ENCODE data around the gene SKI.

The SKI gene

DNA sequence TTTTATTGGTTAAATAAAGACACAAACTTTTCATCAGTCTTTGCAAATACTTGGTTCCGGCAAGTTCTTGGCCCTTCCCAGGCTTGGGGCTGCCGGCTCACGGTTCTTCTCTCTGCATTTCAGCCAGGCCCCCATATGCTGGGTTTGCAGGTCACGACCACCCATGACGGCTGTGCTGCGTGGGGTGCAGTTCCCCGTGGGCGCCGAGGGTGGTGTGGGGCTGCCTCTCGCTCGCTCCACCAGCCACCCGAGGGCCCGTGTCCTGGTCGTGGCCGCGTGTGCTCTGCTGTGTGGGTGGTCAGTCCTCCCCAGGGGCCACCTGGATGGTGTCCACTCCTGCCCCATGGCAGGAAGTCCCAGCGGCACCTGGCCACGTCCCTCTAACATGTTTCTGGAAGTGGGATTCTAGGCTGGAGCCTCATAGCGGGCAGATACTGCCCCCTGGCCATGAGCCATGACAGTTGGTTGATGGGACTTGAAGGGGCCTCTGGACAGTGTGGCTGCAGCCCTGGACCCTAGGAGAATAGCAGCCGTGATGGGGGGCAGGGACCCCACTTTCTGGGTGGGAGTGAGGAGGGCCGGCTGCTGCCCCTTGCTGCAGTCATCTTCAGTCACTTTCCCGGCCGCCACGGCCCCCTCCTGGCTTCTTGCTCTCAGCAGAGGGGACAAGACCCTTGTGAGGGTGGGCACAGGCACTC, 46.3 kb downstream of the SKI start:
- no peak for DNase-seq (ENCODE audit: low read depth)
- no peak overlapping the region for H3K4me3 ChIP-seq (ENCODE audit: control insufficient read depth, low read depth, low read length)
- TF ChIP-seq, protein P1, sequence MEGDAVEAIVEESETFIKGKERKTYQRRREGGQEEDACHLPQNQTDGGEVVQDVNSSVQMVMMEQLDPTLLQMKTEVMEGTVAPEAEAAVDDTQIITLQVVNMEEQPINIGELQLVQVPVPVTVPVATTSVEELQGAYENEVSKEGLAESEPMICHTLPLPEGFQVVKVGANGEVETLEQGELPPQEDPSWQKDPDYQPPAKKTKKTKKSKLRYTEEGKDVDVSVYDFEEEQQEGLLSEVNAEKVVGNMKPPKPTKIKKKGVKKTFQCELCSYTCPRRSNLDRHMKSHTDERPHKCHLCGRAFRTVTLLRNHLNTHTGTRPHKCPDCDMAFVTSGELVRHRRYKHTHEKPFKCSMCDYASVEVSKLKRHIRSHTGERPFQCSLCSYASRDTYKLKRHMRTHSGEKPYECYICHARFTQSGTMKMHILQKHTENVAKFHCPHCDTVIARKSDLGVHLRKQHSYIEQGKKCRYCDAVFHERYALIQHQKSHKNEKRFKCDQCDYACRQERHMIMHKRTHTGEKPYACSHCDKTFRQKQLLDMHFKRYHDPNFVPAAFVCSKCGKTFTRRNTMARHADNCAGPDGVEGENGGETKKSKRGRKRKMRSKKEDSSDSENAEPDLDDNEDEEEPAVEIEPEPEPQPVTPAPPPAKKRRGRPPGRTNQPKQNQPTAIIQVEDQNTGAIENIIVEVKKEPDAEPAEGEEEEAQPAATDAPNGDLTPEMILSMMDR (IDR thresholded peaks at IDR 0.05; ENCODE audit: control insufficient read depth, insufficient read depth, low read depth, low read length, missing control alignments) = no peak

DNA sequence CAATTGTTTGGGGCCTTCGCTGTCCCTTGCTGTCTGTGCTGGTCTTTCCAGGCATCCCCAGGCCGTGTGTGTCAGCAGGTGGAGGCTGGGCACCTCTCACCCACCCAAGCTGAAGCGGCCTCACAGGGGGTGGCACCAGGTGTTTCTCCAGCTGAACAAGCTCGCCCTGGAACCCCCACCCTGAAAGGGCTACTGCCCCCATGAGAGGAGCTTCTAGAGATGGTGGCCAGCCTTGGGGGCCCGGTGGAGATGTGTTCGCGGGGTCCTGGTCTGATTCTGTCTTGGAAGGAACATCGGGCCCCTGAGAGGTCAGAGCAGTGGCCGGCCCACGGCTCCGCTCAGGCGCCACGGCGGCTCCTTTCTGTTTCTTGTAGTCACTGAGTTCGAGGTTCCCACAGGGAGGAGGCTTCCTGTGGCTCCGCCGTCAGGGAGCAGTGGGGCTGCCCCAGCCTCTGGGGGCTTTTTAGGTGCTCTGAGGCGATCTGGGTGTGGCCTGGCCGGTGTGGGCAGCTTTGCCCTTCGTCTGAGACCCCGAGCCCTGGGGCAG, 46.9 kb downstream of the SKI start:
- no peak for DNase-seq (ENCODE audit: low read depth)
- no peak overlapping the region for H3K4me3 ChIP-seq (ENCODE audit: control insufficient read depth, low read depth, low read length)
- TF ChIP-seq, protein P1 (IDR thresholded peaks at IDR 0.05; ENCODE audit: control insufficient read depth, insufficient read depth, low read depth, low read length, missing control alignments) = no peak

DNA sequence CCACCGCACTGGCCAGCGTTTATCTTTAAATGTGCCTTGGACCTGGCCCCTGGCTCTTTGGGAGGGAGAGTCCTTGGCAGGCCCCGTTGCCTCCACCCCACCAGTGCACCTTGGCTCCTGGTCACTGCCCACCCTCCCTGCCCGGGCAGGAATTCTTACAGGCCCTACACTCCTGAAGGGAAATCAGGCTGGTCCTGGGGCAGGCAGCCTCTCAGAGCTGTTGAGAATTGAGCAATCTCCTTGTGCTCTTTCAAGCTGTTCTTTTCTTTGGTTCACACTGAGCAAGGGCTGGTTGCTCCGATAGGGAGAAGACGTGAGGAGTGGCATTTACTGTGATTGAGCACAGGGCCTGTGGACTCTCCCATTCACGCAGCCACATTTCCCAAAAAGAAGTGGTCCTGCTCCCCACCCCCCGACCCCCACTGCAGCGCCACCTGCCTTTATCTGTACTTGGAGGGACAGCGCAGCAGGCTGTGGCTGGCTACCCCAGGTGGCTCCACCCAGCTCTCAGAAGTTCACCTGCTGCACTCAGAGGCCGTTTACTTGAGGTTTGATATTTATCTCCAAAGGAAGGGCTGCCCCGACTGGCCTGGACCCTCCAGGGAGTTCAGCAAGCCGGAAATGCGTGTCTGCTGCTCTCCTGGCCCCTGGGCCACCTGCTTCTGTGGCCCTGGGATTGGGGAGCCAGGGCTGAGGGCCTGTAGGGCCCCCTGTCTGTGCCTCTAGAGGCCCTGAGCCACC, 47.8 kb downstream of the SKI start:
- no peak for DNase-seq (ENCODE audit: low read depth)
- no peak overlapping the region for H3K4me3 ChIP-seq (ENCODE audit: control insufficient read depth, low read depth, low read length)
- TF ChIP-seq, protein P1 (IDR thresholded peaks at IDR 0.05; ENCODE audit: control insufficient read depth, insufficient read depth, low read depth, low read length, missing control alignments) = no peak

DNA sequence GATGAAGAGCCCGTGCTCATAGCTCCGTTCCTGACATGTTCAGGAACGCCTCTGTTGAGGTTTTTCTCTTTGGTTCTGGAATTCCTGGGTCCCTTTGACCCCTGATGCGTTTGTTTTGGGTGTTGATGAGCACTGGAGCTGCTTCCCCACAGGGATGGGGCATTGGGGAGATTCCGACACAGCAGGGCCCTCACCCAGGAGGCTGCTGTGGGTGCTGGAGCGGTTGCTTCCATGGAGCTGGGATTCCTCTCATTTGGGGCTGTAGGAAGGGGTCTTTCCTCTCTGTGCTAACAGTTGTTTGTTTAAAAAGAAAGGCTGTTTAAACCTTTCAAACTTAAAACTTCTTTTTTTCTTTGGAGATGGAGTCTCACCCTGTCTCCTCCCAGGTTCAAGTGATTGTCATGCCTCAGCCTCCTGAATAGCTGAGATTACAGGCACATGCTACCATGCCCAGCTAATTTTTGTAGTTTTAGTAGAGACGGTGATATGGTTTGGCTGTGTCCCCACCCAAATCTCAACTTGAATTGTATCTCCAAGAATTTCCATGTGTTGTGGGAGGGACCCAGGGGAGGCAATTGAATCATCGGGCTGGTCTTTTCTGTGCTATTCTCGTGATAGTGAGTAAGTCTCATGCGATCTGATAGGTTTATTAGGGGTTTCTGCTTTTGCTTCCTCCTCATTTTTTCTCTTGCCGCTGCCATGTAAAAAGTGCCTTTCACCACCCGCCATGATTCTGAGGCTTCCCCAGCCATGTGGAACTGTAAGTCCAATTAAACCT, 48.9 kb downstream of the SKI start:
- TF ChIP-seq, protein P1 (IDR thresholded peaks at IDR 0.05; ENCODE audit: control insufficient read depth, insufficient read depth, low read depth, low read length, missing control alignments) = no peak
- no peak for DNase-seq (ENCODE audit: low read depth)

DNA sequence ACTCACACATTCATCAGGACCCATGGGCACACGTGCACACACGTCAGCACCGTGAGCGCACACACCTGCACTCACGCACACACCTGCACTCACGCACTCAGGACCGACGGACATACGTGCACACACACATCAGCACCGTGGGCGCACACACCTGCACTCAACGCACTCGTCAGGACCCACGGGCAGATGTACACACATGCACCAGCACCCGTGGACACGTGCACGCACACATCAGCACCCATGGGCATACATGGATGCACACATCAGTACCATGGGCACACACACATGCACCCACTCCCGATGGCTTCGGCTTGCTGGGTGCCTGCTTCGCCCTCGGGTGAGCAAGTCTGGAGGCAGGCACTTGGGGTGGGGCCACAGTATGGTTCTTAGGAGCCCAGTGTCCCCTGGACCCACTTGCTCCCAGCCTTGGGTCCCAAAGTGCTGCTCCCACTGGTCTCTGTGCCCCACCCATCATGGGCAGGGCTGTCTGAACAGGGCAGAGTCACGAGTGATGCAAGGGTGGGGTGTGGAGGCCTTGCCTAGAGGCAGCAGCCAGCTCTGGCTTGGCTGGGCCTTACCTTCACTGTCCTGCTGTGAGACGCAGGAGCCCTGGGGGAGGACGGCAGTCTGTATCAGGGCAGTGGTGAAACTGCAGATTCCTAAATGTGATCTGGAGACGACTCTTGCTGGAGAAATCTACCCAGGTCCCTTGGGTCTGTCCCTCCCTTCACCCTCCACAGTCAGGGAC, 49.8 kb downstream of the SKI start:
- H3K4me3 ChIP-seq (ENCODE audit: control insufficient read depth, low read depth, low read length) = no peak overlapping the region
- TF ChIP-seq, protein P1 (IDR thresholded peaks at IDR 0.05; ENCODE audit: control insufficient read depth, insufficient read depth, low read depth, low read length, missing control alignments) = no peak
- no peak for DNase-seq (ENCODE audit: low read depth)

More for the DNA sequence above, 48.9 kb downstream of the SKI start:
- H3K4me3 ChIP-seq (ENCODE audit: control insufficient read depth, low read depth, low read length) = no peak overlapping the region

Measured in AG09309 (cell line).